ENCODE measurements around the gene ERVW-1.
"Not testable (repeated sequence)": the region's sequence is repeated elsewhere in the genome, so short reads cannot be mapped to it uniquely, and the experiment has no call there.

The ERVW-1 gene

DNA sequence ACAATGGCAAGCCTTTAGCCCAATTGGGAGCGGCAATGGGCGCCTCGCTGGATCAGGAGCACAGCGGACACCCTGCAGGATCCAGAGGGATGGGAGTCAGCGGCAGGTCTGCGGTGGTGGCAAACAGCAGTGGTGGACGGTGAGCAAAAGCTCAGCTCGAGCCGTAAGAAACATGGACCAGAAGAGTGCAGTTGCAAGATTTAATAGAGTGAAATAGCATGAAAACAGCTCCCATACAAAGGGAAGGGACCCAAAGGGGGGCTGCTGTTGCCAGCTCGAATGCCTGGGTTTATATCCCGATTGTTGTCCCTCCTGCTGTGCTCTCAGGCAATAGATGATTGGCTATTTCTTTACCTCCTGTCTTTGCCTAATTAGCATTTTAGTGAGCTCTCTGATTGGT is at the start of gene ERVW-1:
Gene ERVW-1 (minus strand): TSS at position 266 of the 400 bp plus-strand sequence. CDS start 7,565 bp downstream, outside the sequence.
- H3K9ac ChIP-seq (ENCODE audit: low read length); H3K36me3 ChIP-seq (ENCODE audit: insufficient read depth, low read length); H3K27ac ChIP-seq (ENCODE audit: low read depth, low read length); H3K27me3 ChIP-seq (ENCODE audit: control insufficient read depth in 1 of 2, insufficient read depth in 2 of 2, low read length in 2 of 2); H3K9me3 ChIP-seq (ENCODE audit: low read length); H3K4me3 ChIP-seq (ENCODE audit: low read depth in 1 of 2, low read length in 2 of 2); H3K4me1 ChIP-seq (ENCODE audit: insufficient read depth, low read length): not testable (repeated sequence)

GRCh38 chr7:92523110-92523509 is 45.4 kb upstream of the ERVW-1 start:
- Histone ChIP-seq H3K36me3 (ENCODE audit: insufficient read depth, low read length) (peaks cover under 1% of the 10 kb centered on the region), H3K27ac (ENCODE audit: low read depth, low read length) (no peak overlapping the region), H3K4me3 (ENCODE audit: low read depth in 1 of 2, low read length in 2 of 2) (no peak overlapping the region), H3K4me1 (ENCODE audit: insufficient read depth, low read length) (peaks cover 8% of the 10 kb centered on the region), H3K27me3 (ENCODE audit: control insufficient read depth in 1 of 2, insufficient read depth in 2 of 2, low read length in 2 of 2) (no peaks in the 10 kb centered on the region), H3K9me3 (ENCODE audit: low read length) (no peaks in the 10 kb centered on the region), H3K9ac (ENCODE audit: low read length) (no peak overlapping the region)

- Histone ChIP-seq H3K4me1 (ENCODE audit: insufficient read depth, low read length) (no peaks in the 10 kb centered on the region), H3K36me3 (ENCODE audit: insufficient read depth, low read length) (peaks cover 15% of the 10 kb centered on the region), H3K9me3 (ENCODE audit: low read length) (no peaks in the 10 kb centered on the region), H3K4me3 (ENCODE audit: low read depth in 1 of 2, low read length in 2 of 2) (no peak overlapping the region), H3K27ac (ENCODE audit: low read depth, low read length) (no peak overlapping the region), H3K9ac (ENCODE audit: low read length) (no peak overlapping the region), H3K27me3 (ENCODE audit: control insufficient read depth in 1 of 2, insufficient read depth in 2 of 2, low read length in 2 of 2) (no peaks in the 10 kb centered on the region)
Measured at GRCh38 chr7:92520024-92520423, 42.3 kb upstream of the ERVW-1 start.

DNA sequence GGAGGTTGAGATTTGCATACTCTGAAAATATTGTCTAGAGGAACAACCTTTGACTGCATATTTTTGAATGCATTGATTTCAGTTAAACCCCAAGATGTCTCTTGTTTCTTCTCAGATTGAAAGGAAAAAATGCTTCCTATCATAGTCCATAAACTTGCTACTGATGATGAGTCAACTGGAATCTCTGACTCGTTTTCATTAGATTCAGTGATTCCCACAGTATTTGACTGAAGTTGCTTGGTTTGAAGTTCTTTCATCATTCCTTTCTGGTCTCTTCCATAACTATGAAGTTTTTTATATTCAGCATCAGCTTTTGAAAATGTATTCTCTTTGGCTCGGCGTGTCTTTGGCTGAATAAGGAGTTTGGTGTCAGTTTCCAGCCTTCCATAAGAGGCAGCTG is 39.9 kb upstream of the ERVW-1 start:
- Histone ChIP-seq H3K27me3 (ENCODE audit: control insufficient read depth in 1 of 2, insufficient read depth in 2 of 2, low read length in 2 of 2) (no peaks in the 10 kb centered on the region), H3K9ac (ENCODE audit: low read length) (no peak overlapping the region), H3K9me3 (ENCODE audit: low read length) (no peaks in the 10 kb centered on the region), H3K4me3 (ENCODE audit: low read depth in 1 of 2, low read length in 2 of 2) (no peak overlapping the region), H3K36me3 (ENCODE audit: insufficient read depth, low read length) (peaks cover 15% of the 10 kb centered on the region), H3K27ac (ENCODE audit: low read depth, low read length) (no peak overlapping the region), H3K4me1 (ENCODE audit: insufficient read depth, low read length) (no peaks in the 10 kb centered on the region)

DNA sequence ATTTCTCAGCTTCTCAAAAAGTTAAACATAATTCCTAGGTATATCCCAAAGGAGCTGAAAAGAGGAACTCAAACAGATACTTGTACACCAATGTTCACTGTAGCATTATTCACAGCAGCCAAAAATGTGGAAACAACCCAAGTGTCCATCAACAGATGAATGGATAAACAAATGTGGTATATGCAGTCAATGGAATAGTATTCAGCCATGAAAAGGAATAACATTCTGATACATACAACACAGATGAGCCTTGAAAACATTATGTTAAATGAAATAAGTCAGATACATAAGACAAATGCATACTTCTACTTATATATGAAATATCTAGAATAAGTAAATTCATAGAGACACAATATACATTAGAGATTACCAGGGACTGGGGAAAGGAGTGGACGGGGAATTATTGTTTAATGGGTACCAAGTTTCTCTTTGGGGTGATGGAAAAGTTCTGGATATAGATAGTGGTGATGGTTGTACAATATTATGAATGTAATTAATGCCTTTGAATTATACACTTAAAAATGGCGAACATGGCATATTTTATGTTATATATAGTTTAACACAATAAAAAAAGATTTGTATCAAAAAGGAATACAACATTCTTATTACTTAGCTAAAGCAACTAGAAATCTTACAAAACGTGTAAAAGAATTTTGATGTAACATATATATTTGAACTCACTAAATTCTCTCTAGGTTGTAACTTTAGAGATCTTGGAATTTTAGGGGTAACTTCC is 35.6 kb upstream of the ERVW-1 start:
- no peaks in the 10 kb centered on the region for H3K27me3 ChIP-seq (ENCODE audit: control insufficient read depth in 1 of 2, insufficient read depth in 2 of 2, low read length in 2 of 2)
- H3K9me3 ChIP-seq (ENCODE audit: low read length) = no peaks in the 10 kb centered on the region
- H3K4me1 ChIP-seq (ENCODE audit: insufficient read depth, low read length) = no peaks in the 10 kb centered on the region
- no peak overlapping the region for H3K27ac ChIP-seq (ENCODE audit: low read depth, low read length)
- no peak overlapping the region for H3K4me3 ChIP-seq (ENCODE audit: low read depth in 1 of 2, low read length in 2 of 2)
- H3K36me3 ChIP-seq (ENCODE audit: insufficient read depth, low read length) = peaks cover 21% of the 10 kb centered on the region
- H3K9ac ChIP-seq (ENCODE audit: low read length) = no peak overlapping the region

GRCh38 chr7:92508946-92509345 is 31.2 kb upstream of the ERVW-1 start:
- no peak overlapping the region for H3K9ac ChIP-seq (ENCODE audit: low read length)
- H3K36me3 ChIP-seq (ENCODE audit: insufficient read depth, low read length) = peaks cover 33% of the 10 kb centered on the region
- H3K4me1 ChIP-seq (ENCODE audit: insufficient read depth, low read length) = no peaks in the 10 kb centered on the region
- H3K27me3 ChIP-seq (ENCODE audit: control insufficient read depth in 1 of 2, insufficient read depth in 2 of 2, low read length in 2 of 2) = no peaks in the 10 kb centered on the region
- H3K27ac ChIP-seq (ENCODE audit: low read depth, low read length) = no peak overlapping the region
- no peak overlapping the region for H3K4me3 ChIP-seq (ENCODE audit: low read depth in 1 of 2, low read length in 2 of 2)
- no peaks in the 10 kb centered on the region for H3K9me3 ChIP-seq (ENCODE audit: low read length)

DNA sequence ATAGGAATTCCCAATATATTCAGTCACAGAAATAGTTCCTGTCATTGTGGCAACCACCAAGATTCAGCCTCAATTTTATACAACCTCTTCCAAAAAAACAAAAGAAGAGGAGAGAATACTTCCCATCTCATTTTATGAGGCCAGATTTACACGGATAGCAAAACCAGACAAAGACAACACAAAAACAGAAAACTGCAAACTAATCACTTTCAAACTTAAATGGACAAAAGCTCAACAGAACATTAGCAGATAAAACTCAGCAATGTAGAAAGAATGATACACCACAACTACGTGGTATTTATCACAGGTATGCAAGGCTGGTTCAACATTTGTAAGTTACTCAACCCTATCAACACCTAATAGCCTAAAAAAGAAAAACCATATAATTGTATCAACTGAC is 28.6 kb upstream of the ERVW-1 start:
- H3K4me1 ChIP-seq (ENCODE audit: insufficient read depth, low read length) = no peaks in the 10 kb centered on the region
- H3K9me3 ChIP-seq (ENCODE audit: low read length) = no peaks in the 10 kb centered on the region
- peaks cover 46% of the 10 kb centered on the region for H3K36me3 ChIP-seq (ENCODE audit: insufficient read depth, low read length)
- H3K27me3 ChIP-seq (ENCODE audit: control insufficient read depth in 1 of 2, insufficient read depth in 2 of 2, low read length in 2 of 2) = no peaks in the 10 kb centered on the region
- no peak overlapping the region for H3K27ac ChIP-seq (ENCODE audit: low read depth, low read length)
- no peak overlapping the region for H3K4me3 ChIP-seq (ENCODE audit: low read depth in 1 of 2, low read length in 2 of 2)
- H3K9ac ChIP-seq (ENCODE audit: low read length) = no peak overlapping the region

DNA sequence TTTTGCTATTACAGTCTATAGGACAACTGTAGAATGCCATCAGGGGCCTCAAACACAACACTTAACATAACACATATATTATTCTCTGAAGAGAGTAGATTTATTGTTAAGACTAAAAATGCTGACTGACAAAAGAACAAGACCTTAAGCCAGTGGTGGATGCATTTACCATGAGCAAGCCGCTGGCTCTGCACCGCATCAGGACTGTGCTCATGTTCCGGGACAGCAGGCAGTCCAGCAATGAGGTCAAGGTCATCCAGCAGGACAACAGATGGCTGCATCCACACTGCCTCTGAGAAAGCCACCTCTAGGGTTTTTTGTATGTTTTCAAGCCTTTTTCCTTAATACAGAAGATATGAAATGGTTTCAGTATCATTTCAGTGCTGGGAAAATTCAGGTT is 26.8 kb upstream of the ERVW-1 start:
- Histone ChIP-seq H3K27me3 (ENCODE audit: control insufficient read depth in 1 of 2, insufficient read depth in 2 of 2, low read length in 2 of 2) (no peaks in the 10 kb centered on the region), H3K27ac (ENCODE audit: low read depth, low read length) (no peak overlapping the region), H3K36me3 (ENCODE audit: insufficient read depth, low read length) (peaks cover 59% of the 10 kb centered on the region), H3K9ac (ENCODE audit: low read length) (no peak overlapping the region), H3K4me1 (ENCODE audit: insufficient read depth, low read length) (no peaks in the 10 kb centered on the region), H3K9me3 (ENCODE audit: low read length) (no peaks in the 10 kb centered on the region), H3K4me3 (ENCODE audit: low read depth in 1 of 2, low read length in 2 of 2) (no peak overlapping the region)

- no peak overlapping the region for H3K27ac ChIP-seq (ENCODE audit: low read depth, low read length)
- no peaks in the 10 kb centered on the region for H3K4me1 ChIP-seq (ENCODE audit: insufficient read depth, low read length)
- H3K4me3 ChIP-seq (ENCODE audit: low read depth in 1 of 2, low read length in 2 of 2) = no peak overlapping the region
- H3K9me3 ChIP-seq (ENCODE audit: low read length) = no peaks in the 10 kb centered on the region
- no peaks in the 10 kb centered on the region for H3K27me3 ChIP-seq (ENCODE audit: control insufficient read depth in 1 of 2, insufficient read depth in 2 of 2, low read length in 2 of 2)
- no peak overlapping the region for H3K9ac ChIP-seq (ENCODE audit: low read length)
- H3K36me3 ChIP-seq (ENCODE audit: insufficient read depth, low read length) = peaks cover 67% of the 10 kb centered on the region
Measured at GRCh38 chr7:92503767-92504166, 26.0 kb upstream of the ERVW-1 start.

DNA sequence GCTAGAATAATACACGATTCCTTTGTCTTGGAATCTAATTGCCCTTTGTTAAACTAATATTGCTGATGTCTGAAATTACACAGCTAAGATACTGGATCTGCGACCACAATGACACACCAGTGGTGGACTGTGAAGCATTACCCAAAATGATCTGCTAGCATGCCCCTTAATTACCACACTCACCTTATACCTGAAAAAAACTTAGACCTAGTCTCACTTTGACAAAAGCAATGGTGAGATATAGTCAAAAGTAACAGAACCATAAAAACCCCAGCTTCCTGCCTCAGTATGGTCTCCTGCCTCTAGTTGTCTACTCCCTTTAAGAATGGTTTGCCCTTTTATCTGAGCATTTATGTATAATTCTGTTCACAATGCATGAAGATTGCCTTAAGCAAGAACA is 20.8 kb upstream of the ERVW-1 start:
- Histone ChIP-seq H3K4me3 (ENCODE audit: low read depth in 1 of 2, low read length in 2 of 2) (no peak overlapping the region), H3K9ac (ENCODE audit: low read length) (no peak overlapping the region), H3K36me3 (ENCODE audit: insufficient read depth, low read length) (peaks cover 49% of the 10 kb centered on the region), H3K27ac (ENCODE audit: low read depth, low read length) (no peak overlapping the region), H3K4me1 (ENCODE audit: insufficient read depth, low read length) (no peaks in the 10 kb centered on the region), H3K9me3 (ENCODE audit: low read length) (no peaks in the 10 kb centered on the region), H3K27me3 (ENCODE audit: control insufficient read depth in 1 of 2, insufficient read depth in 2 of 2, low read length in 2 of 2) (no peaks in the 10 kb centered on the region)

- Histone ChIP-seq H3K36me3 (ENCODE audit: insufficient read depth, low read length) (peaks cover 48% of the 10 kb centered on the region), H3K9me3 (ENCODE audit: low read length) (no peaks in the 10 kb centered on the region), H3K4me3 (ENCODE audit: low read depth in 1 of 2, low read length in 2 of 2) (no peak overlapping the region), H3K27ac (ENCODE audit: low read depth, low read length) (no peak overlapping the region), H3K4me1 (ENCODE audit: insufficient read depth, low read length) (no peaks in the 10 kb centered on the region), H3K27me3 (ENCODE audit: control insufficient read depth in 1 of 2, insufficient read depth in 2 of 2, low read length in 2 of 2) (no peaks in the 10 kb centered on the region), H3K9ac (ENCODE audit: low read length) (no peak overlapping the region)
Measured at GRCh38 chr7:92496876-92497275, 19.1 kb upstream of the ERVW-1 start.

- Histone ChIP-seq H3K4me3 (ENCODE audit: low read depth in 1 of 2, low read length in 2 of 2) (no peak overlapping the region), H3K9ac (ENCODE audit: low read length) (no peak overlapping the region), H3K36me3 (ENCODE audit: insufficient read depth, low read length) (peaks cover 52% of the 10 kb centered on the region), H3K27me3 (ENCODE audit: control insufficient read depth in 1 of 2, insufficient read depth in 2 of 2, low read length in 2 of 2) (no peaks in the 10 kb centered on the region), H3K9me3 (ENCODE audit: low read length) (no peaks in the 10 kb centered on the region), H3K4me1 (ENCODE audit: insufficient read depth, low read length) (no peaks in the 10 kb centered on the region), H3K27ac (ENCODE audit: low read depth, low read length) (no peak overlapping the region)
Measured at GRCh38 chr7:92489634-92490033, 11.9 kb upstream of the ERVW-1 start.

Data from muscle layer of colon (tissue), 2 donors.